CD8-positive, alpha-beta memory T cell (primary cell): ENCODE measurements around the gene PAFAH1B2. TPM values are rescaled to one million over a fixed set of nuclear protein-coding genes. Genes with fewer than 3 reads are reported as not detected.

ENCODE experiments used
- CTCF ChIA-PET: fragments of 350-600 bp; sonication (Branson Sonifier 250); formaldehyde crosslinking; loops from one replicate; lab custom pipeline; 2021; ENCODE audit warnings: antibody characterized with exemption; lab: Charles Lee
- POLR2A ChIA-PET: fragments of 350-600 bp; sonication (Branson Sonifier 250); formaldehyde crosslinking; loops from one replicate; lab custom pipeline; 2021; ENCODE audit warnings: antibody characterized with exemption; lab: Charles Lee
- DNase-seq, 5 donors: peaks; one replicate each; pipeline versions ENCODE4 v3.0.0 to v3.0.0-alpha.2; 2020 to 2022; ENCODE audit warnings: mixed read lengths in 1 of 5
- H3K27ac ChIP-seq: one replicate; pipeline ENCODE4 v1.7.0; 2013; ENCODE audit warnings: low read depth, mild to moderate bottlenecking, low read length, moderate library complexity
- H3K27me3 ChIP-seq: 2 replicates; pipeline ENCODE4 v1.7.0; 2013; ENCODE audit warnings: low read length, mild to moderate bottlenecking; ENCODE audit not compliant: insufficient read depth, poor library complexity, severe bottlenecking
- H3K36me3 ChIP-seq: 2 replicates; pipeline ENCODE4 v1.7.0; 2013; ENCODE audit warnings: mild to moderate bottlenecking, low read length, moderate library complexity; ENCODE audit not compliant: insufficient read depth
- H3K4me1 ChIP-seq: 2 replicates; pipeline ENCODE4 v1.7.0; 2013; ENCODE audit warnings: mild to moderate bottlenecking, low read length, moderate library complexity; ENCODE audit not compliant: insufficient read depth
- H3K4me3 ChIP-seq: 2 replicates; pipeline ENCODE4 v1.7.0; 2013; ENCODE audit warnings: mild to moderate bottlenecking, low read length
- H3K9me3 ChIP-seq: 2 replicates; pipeline ENCODE4 v1.7.0; 2013; ENCODE audit warnings: mild to moderate bottlenecking, low read length
- H3K27ac Mint-ChIP-seq, 8 donors: one replicate each; pipeline ENCODE4 v1.8.0; 2020 to 2021; ENCODE audit warnings: mixed read lengths in 8 of 8, mild to moderate bottlenecking in 6 of 8, inconsistent platforms in 3 of 8, moderate library complexity in 3 of 8
- H3K27me3 Mint-ChIP-seq, 2 donors: one replicate each; pipeline ENCODE4 v1.8.0; 2020 to 2021; ENCODE audit warnings: mixed read lengths in 2 of 2, mild to moderate bottlenecking in 1 of 2, moderate library complexity in 1 of 2
- H3K36me3 Mint-ChIP-seq, 3 donors: one replicate each; pipeline ENCODE4 v1.8.0; 2020 to 2021; ENCODE audit warnings: mixed read lengths in 3 of 3, inconsistent platforms in 1 of 3, mild to moderate bottlenecking in 1 of 3
- H3K4me1 Mint-ChIP-seq, 3 donors: one replicate each; pipeline ENCODE4 v1.8.0; 2020 to 2021; ENCODE audit warnings: mixed read lengths in 3 of 3, inconsistent platforms in 1 of 3, mild to moderate bottlenecking in 1 of 3
- H3K4me3 Mint-ChIP-seq, 7 donors: one replicate each; pipeline ENCODE4 v1.8.0; 2020 to 2021; ENCODE audit warnings: mixed read lengths in 7 of 7, mild to moderate bottlenecking in 6 of 7, moderate library complexity in 4 of 7, inconsistent platforms in 2 of 7
- H3K9me3 Mint-ChIP-seq, 5 donors: one replicate each; pipeline ENCODE4 v1.8.0; 2020 to 2022; ENCODE audit warnings: mixed read lengths in 5 of 5, mild to moderate bottlenecking in 3 of 5, moderate library complexity in 2 of 5, inconsistent platforms in 1 of 5
- polyA plus RNA-seq: library from polyadenylated mRNA; unstranded; fragments of 300-500 nt; fragmentation: Illumina TruSeq; gene quantifications from one replicate; pipeline ENCODE4 v1.2.3, GENCODE V29; 2021
- total RNA-seq, 2 experiments: library from RNA; stranded (reverse); gene quantifications; one replicate each; pipeline ENCODE4 v1.2.3, GENCODE V29; 2021

PAFAH1B2 gene
- total and polyA plus RNA-seq, 3 experiments from 2014 or later = 15.9 to 84.5 (median 79.5) TPM

- Mint-ChIP-seq H3K4me3 (no peak overlapping the region), H3K27me3 (no peaks in the 10 kb centered on the region), H3K9me3 (no peaks in the 10 kb centered on the region), H3K27ac (peak overlapping the region in 2 of 8 donors; percentile 48 to 49), H3K36me3 (peaks cover 3 to 66% (median 3%) of the 10 kb centered on the region in 3 donors), H3K4me1 (peaks cover 35 to 82% (median 56%) of the 10 kb centered on the region in 3 donors)
- peaks cover 16% of the 10 kb centered on the region for H3K36me3 ChIP-seq
- H3K27ac ChIP-seq = no peak overlapping the region
- no peaks in the 10 kb centered on the region for H3K9me3 ChIP-seq
- ChIA-PET POLR2A (interaction anchor here (0.5 kb wide), 1 partner anchor 45 kb away, joined by 5 read pairs; no protein-coding TSS in a partner anchor), CTCF (interaction anchor here (0.8 kb wide), 1 partner anchor 316 kb away, joined by 3 read pairs; no protein-coding TSS in a partner anchor)
- peaks cover 5% of the 10 kb centered on the region for H3K4me1 ChIP-seq
- H3K4me3 ChIP-seq = no peak overlapping the region
- no peaks in the 10 kb centered on the region for H3K27me3 ChIP-seq
- DNase-seq = no peak
Observed at GRCh38 chr11:117152066-117152465, 8.0 kb downstream of the PAFAH1B2 start.

- ChIA-PET CTCF (no interaction called here), POLR2A (no interaction called here)
- H3K36me3 ChIP-seq = peaks cover 19% of the 10 kb centered on the region
- no peak overlapping the region for H3K27ac ChIP-seq
- no peak overlapping the region for H3K27ac Mint-ChIP-seq
- no peaks in the 10 kb centered on the region for H3K27me3 Mint-ChIP-seq
- no peak overlapping the region for H3K4me3 Mint-ChIP-seq
- H3K36me3 Mint-ChIP-seq = peaks cover 0 to 67% (median 2%) of the 10 kb centered on the region in 3 donors
- peaks cover 34 to 78% (median 47%) of the 10 kb centered on the region in 3 donors for H3K4me1 Mint-ChIP-seq
- no peak overlapping the region for H3K4me3 ChIP-seq
- DNase-seq = no peak
- no peaks in the 10 kb centered on the region for H3K9me3 Mint-ChIP-seq
- no peaks in the 10 kb centered on the region for H3K9me3 ChIP-seq
- no peaks in the 10 kb centered on the region for H3K27me3 ChIP-seq
- H3K4me1 ChIP-seq = no peaks in the 10 kb centered on the region
Observed at GRCh38 chr11:117154468-117154867, 10.4 kb downstream of the PAFAH1B2 start.

GRCh38 chr11:117157507-117157906 lies 13.4 kb downstream of the PAFAH1B2 start:
- H3K9me3 ChIP-seq = no peaks in the 10 kb centered on the region
- H3K4me3 ChIP-seq = no peak overlapping the region
- H3K36me3 ChIP-seq = peaks cover 32% of the 10 kb centered on the region
- ChIA-PET CTCF (interaction anchor here (0.7 to 2.0 kb wide), 3 partner anchors 9 to 13 kb away, joined by 3 to 5 read pairs (median 3); partner anchors contain the start of gene PAFAH1B2), POLR2A (no interaction called here)
- H3K4me3 Mint-ChIP-seq = no peak overlapping the region
- no peaks in the 10 kb centered on the region for H3K4me1 ChIP-seq
- peak overlapping the region in 4 of 8 donors; percentile 27 to 83 (median 54) for H3K27ac Mint-ChIP-seq
- peaks cover 20 to 55% (median 36%) of the 10 kb centered on the region in 3 donors for H3K4me1 Mint-ChIP-seq
- no peak overlapping the region for H3K27ac ChIP-seq
- no peaks in the 10 kb centered on the region for H3K9me3 Mint-ChIP-seq
- no peaks in the 10 kb centered on the region for H3K27me3 ChIP-seq
- no peaks in the 10 kb centered on the region for H3K27me3 Mint-ChIP-seq
- H3K36me3 Mint-ChIP-seq = peaks cover 0 to 78% (median 1%) of the 10 kb centered on the region in 3 donors
- no peak for DNase-seq

GRCh38 chr11:117159892-117160291 lies 15.8 kb downstream of the PAFAH1B2 start:
- Histone ChIP-seq H3K27me3 (no peaks in the 10 kb centered on the region), H3K4me1 (no peaks in the 10 kb centered on the region), H3K36me3 (peaks cover 36% of the 10 kb centered on the region), H3K9me3 (no peaks in the 10 kb centered on the region), H3K27ac (no peak overlapping the region), H3K4me3 (no peak overlapping the region)
- peaks cover 16 to 38% (median 30%) of the 10 kb centered on the region in 3 donors for H3K4me1 Mint-ChIP-seq
- ChIA-PET POLR2A (no interaction called here), CTCF (interaction anchor here (1.1 to 1.9 kb wide), 4 partner anchors 12 to 51 kb away, joined by 3 to 8 read pairs (median 3); partner anchors contain the start of genes PAFAH1B2 and SIDT2)
- H3K27me3 Mint-ChIP-seq = no peaks in the 10 kb centered on the region
- no peak overlapping the region for H3K4me3 Mint-ChIP-seq
- no peak for DNase-seq
- H3K9me3 Mint-ChIP-seq = no peaks in the 10 kb centered on the region
- peaks cover 0 to 80% (median 4%) of the 10 kb centered on the region in 3 donors for H3K36me3 Mint-ChIP-seq
- peak overlapping the region in 3 of 8 donors; percentile 40 to 91 (median 47) for H3K27ac Mint-ChIP-seq

GRCh38 chr11:117160826-117161225 lies 16.7 kb downstream of the PAFAH1B2 start:
- Mint-ChIP-seq H3K4me1 (peaks cover 14 to 29% (median 25%) of the 10 kb centered on the region in 3 donors), H3K4me3 (no peak overlapping the region), H3K27me3 (no peaks in the 10 kb centered on the region), H3K27ac (peak overlapping the region in 2 of 8 donors; percentile 27 to 70), H3K36me3 (peaks cover 4 to 80% (median 5%) of the 10 kb centered on the region in 3 donors), H3K9me3 (no peaks in the 10 kb centered on the region)
- Histone ChIP-seq H3K27me3 (no peaks in the 10 kb centered on the region), H3K27ac (no peak overlapping the region), H3K36me3 (peaks cover 36% of the 10 kb centered on the region), H3K9me3 (no peaks in the 10 kb centered on the region), H3K4me3 (no peak overlapping the region), H3K4me1 (no peaks in the 10 kb centered on the region)
- DNase-seq = no peak
- ChIA-PET POLR2A (interaction anchor here (0.9 kb wide), 1 partner anchor 16 kb away, joined by 4 read pairs; the partner anchor contains the start of gene PAFAH1B2), CTCF (interaction anchor here (1.3 to 1.9 kb wide), 3 partner anchors 11 to 17 kb away, joined by 3 to 8 read pairs (median 3); partner anchors contain the start of genes PAFAH1B2 and SIDT2)

- CTCF ChIA-PET = no interaction called here
- peak overlapping the region in 4 of 8 donors; percentile 33 to 83 (median 60) for H3K27ac Mint-ChIP-seq
Observed at GRCh38 chr11:117166491-117166890, 22.4 kb downstream of the PAFAH1B2 start.

GRCh38 chr11:117169736-117170135 lies 25.6 kb downstream of the PAFAH1B2 start:
- no peak for DNase-seq
- Histone ChIP-seq H3K4me3 (no peak overlapping the region), H3K27ac (no peak overlapping the region), H3K27me3 (no peaks in the 10 kb centered on the region), H3K36me3 (peaks cover 15% of the 10 kb centered on the region), H3K4me1 (no peaks in the 10 kb centered on the region), H3K9me3 (no peaks in the 10 kb centered on the region)
- H3K4me3 Mint-ChIP-seq = no peak overlapping the region
- peaks cover 0 to 59% (median 5%) of the 10 kb centered on the region in 3 donors for H3K36me3 Mint-ChIP-seq
- no peaks in the 10 kb centered on the region for H3K27me3 Mint-ChIP-seq
- peaks cover 0 to 4% (median 0%) of the 10 kb centered on the region in 3 donors for H3K4me1 Mint-ChIP-seq
- H3K27ac Mint-ChIP-seq = no peak overlapping the region
- POLR2A ChIA-PET = no interaction called here
- CTCF ChIA-PET = interaction anchor here (1.3 kb wide), 1 partner anchor 9 kb away, joined by 6 read pairs; the partner anchor contains the start of gene SIDT2
- no peaks in the 10 kb centered on the region for H3K9me3 Mint-ChIP-seq

More at GRCh38 chr11:117166491-117166890, 22.4 kb downstream of the PAFAH1B2 start:
- Histone ChIP-seq H3K4me3 (no peak overlapping the region), H3K27ac (no peak overlapping the region), H3K27me3 (no peaks in the 10 kb centered on the region), H3K36me3 (peaks cover 32% of the 10 kb centered on the region), H3K4me1 (no peaks in the 10 kb centered on the region), H3K9me3 (no peaks in the 10 kb centered on the region)
- no peak for DNase-seq
- H3K27me3 Mint-ChIP-seq = no peaks in the 10 kb centered on the region
- no peak overlapping the region for H3K4me3 Mint-ChIP-seq
- no peaks in the 10 kb centered on the region for H3K9me3 Mint-ChIP-seq
- POLR2A ChIA-PET = interaction anchor here (1.2 kb wide), 1 partner anchor 12 kb away, joined by 4 read pairs; the partner anchor contains the start of gene SIDT2
- peaks cover 4 to 88% (median 5%) of the 10 kb centered on the region in 3 donors for H3K36me3 Mint-ChIP-seq
- peaks cover 0 to 4% (median 0%) of the 10 kb centered on the region in 3 donors for H3K4me1 Mint-ChIP-seq

- Histone ChIP-seq H3K4me3 (no peak overlapping the region), H3K4me1 (no peaks in the 10 kb centered on the region), H3K9me3 (no peaks in the 10 kb centered on the region), H3K27ac (no peak overlapping the region), H3K36me3 (peaks cover 13% of the 10 kb centered on the region), H3K27me3 (no peaks in the 10 kb centered on the region)
- Mint-ChIP-seq H3K36me3 (peaks cover 0 to 57% (median 4%) of the 10 kb centered on the region in 3 donors), H3K27ac (peak overlapping the region in 4 of 8 donors; percentile 29 to 52 (median 46)), H3K4me3 (no peak overlapping the region), H3K4me1 (peaks cover 0 to 4% (median 0%) of the 10 kb centered on the region in 3 donors), H3K27me3 (no peaks in the 10 kb centered on the region), H3K9me3 (no peaks in the 10 kb centered on the region)
- no peak for DNase-seq
- ChIA-PET CTCF (interaction anchor here (1.3 kb wide), 2 partner anchors 8 to 25 kb away, joined by 3 to 6 read pairs; partner anchors contain the start of gene SIDT2), POLR2A (no interaction called here)
Observed at GRCh38 chr11:117170210-117170609, 26.1 kb downstream of the PAFAH1B2 start.
